Stimulated activated CD8-positive, alpha-beta memory T cell treated with anti-CD3 and anti-CD28 coated beads, Interleukin-12 subunit alpha, Interleukin-12 subunit beta, amount 100 ng/mL, for 24 hours (primary cell): ENCODE data around the gene RCAN2.

Experiments used
- DNase-seq: peaks from one replicate; pipeline ENCODE4 v3.0.0-alpha.2; 2020; ENCODE audit errors: extremely low read depth

RCAN2 gene

GRCh38 chr6:46215777-46216176, 275.5 kb downstream of the RCAN2 start:
- no peak for DNase-seq

DNA sequence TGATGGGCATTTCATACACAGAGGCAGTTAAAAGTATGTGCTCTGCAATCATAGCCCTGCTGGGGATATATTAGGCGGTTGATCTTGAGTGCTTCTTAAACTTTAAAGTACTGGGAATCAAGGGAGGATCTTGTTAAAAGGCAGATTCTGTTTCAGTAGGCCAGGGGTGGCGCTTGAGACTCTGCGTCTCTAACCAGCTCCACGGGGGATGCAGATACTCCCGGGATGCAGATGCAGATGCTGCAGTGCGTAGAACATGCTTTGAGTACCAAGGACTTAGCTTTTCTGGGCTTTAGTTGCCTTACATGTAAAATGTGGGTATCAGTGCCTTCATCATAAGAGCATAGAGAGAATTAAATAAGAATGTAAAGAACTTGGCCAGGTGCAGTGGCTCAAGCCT, 276.0 kb downstream of the RCAN2 start:
- no peak for DNase-seq

GRCh38 chr6:46211917-46212316, 279.3 kb downstream of the RCAN2 start:
- DNase-seq: no peak

GRCh38 chr6:46210294-46210693, 281.0 kb downstream of the RCAN2 start:
- DNase-seq: no peak

- no peak for DNase-seq
Measured at GRCh38 chr6:46208303-46208702, 282.9 kb downstream of the RCAN2 start.

GRCh38 chr6:46207174-46207573, 284.1 kb downstream of the RCAN2 start:
- DNase-seq: no peak

- DNase-seq: no peak
Measured at GRCh38 chr6:46204880-46205650, 286.2 kb downstream of the RCAN2 start.

- no peak for DNase-seq
Measured at GRCh38 chr6:46203391-46204177, 287.7 kb downstream of the RCAN2 start.

DNA sequence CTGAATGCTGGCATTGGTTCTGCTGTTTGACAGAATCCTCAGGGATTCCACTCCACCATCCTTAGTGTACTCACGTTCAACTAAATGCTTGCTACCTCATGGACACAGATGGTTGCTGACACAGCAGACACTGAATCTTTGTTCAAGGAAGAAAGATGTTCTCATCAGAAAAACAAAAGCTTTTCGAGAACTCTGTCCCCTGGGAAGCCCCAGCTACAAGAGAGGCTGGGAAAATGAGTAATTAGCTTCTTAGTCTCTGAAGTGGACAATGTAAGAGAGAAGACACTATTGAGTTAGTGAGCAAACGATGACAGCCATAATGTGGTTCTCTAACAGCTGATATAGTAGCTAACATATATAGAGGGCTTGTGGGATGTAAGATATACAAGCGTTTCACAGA, 289.5 kb downstream of the RCAN2 start:
- DNase-seq: no peak

DNA sequence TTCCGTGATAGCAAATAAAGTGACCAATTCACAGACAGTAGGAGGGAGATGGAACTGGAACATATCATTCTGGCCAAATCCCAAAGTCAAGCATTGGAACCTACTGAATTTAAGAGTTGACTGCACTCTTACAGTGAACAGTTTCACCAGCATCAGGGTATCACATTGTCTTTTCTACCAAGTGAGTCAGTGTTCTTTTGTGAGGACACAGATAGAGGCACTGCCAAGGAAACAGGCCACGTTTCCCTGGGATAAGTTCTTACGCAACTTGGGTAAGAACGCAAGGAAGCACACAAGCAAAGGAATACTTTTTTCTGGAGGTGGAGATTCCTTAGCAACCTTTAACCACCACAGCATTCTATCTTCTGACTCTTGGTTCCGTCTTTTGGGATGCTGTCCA, 291.9 kb downstream of the RCAN2 start:
- DNase-seq: no peak

GRCh38 chr6:46191961-46192360, 299.3 kb downstream of the RCAN2 start:
- no peak for DNase-seq

- DNase-seq: no peak
Measured at GRCh38 chr6:46190889-46191288, 300.4 kb downstream of the RCAN2 start.

GRCh38 chr6:46189726-46190125, 301.5 kb downstream of the RCAN2 start:
- DNase-seq: no peak

- DNase-seq: no peak
Measured at GRCh38 chr6:46186583-46186982, 304.7 kb downstream of the RCAN2 start.

DNA sequence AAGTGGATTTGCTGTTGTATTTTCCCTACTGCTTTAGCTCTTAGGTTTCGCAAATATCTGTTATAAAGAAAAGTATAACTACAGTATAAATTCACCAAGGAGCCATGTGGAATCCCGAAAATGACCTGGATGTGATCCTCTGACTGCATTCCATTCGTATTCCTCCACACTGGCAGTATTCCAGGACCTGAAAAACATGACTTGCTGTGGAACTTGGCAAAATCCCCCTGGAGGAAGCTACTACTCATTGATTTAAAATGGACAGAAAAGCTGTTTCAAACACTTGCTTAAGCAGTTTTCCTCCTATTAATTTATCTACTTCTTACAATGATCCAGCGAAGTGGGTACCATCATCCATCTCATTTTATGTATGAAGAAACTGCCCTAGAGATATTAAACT, 307.1 kb downstream of the RCAN2 start:
- no peak for DNase-seq

GRCh38 chr6:46175976-46176375, 315.3 kb downstream of the RCAN2 start:
- DNase-seq: no peak

DNA sequence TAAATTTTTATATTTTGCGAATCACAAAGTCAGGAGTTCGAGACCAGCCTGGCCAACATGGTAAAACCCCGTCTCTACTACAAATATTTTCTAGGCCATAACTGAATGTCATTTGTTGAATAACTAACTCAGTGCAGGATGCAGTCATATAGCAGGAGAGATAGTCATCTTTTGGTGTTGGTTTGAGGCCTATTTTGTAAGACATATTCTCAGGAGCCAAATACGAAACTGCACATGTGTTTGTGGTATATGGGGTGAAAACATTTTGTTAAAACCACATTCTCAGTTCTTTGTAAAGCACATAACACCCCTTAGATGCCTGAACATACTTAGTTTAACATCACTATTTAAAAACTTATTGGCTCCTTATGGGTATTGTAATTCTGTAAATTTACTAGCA, 315.8 kb downstream of the RCAN2 start:
- no peak for DNase-seq

DNA sequence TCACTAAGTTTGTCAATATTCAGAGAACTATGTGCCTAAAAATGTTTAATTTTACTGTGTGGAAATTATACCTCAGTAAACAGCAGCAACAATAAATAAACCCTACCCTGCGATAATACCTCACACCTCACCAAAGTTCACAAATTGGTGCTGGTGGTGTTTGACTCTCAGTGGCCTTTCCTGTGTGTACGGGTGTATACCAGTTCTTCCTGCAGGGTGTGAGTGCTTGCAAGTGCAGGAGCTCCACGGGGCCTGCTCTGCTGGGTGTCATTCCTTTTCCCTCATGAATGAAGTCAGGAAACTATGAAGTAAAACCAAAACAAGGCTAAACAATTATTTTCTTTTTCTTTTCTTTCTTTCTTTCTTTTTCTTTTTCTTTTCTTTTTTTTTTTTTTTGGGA, 316.3 kb downstream of the RCAN2 start:
- DNase-seq: no peak

DNA sequence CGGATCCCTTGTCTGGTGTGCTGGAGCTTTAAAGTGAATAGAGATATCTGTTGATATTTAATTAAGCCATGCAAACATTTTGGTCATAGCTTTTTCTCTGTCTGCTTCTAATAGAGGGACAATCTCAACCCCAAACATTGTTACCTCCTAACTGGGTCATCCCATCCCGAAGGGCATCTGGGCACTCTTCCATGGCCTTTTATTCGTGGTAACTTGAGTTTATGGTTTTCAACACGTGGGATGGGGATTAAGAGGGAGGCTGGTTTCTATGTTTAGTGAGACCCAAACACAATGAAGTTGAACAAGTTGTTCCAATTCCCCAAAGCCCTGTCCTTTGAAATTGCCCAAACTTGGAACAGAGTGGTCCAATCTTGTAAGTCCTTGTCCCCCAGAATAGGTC, 319.1 kb downstream of the RCAN2 start:
- no peak for DNase-seq
